GM19043 (cell line): Measurements from ENCODE around the gene NOTUM.

Experiments
- ATAC-seq: cut with Tn5 transposase; IDR thresholded peaks from one replicate; pipeline ENCODE4 v1.9.1; 2021; ENCODE audit warnings: low read depth; ENCODE audit not compliant: unreplicated experiment

NOTUM gene

DNA sequence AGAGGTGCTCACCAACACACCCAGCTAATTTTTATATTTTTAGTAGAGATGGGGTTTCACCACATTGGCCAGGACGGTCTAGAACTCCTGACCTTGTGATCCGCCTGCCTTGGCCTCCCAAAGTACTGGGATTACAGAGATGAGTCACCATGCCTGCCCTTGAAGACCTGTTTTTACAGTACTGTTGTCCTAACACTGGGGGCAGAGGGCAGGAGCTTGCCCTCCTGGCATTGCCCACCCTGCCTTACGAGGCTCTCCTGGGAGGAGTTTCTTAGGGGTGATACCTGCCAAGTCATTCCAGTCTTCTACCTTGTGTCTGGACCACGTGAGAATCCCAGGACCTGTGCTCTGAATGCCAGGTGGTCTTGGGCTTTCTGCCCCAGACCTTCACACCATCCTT, 19.1 kb upstream of the NOTUM start:
- no peak for ATAC-seq

DNA sequence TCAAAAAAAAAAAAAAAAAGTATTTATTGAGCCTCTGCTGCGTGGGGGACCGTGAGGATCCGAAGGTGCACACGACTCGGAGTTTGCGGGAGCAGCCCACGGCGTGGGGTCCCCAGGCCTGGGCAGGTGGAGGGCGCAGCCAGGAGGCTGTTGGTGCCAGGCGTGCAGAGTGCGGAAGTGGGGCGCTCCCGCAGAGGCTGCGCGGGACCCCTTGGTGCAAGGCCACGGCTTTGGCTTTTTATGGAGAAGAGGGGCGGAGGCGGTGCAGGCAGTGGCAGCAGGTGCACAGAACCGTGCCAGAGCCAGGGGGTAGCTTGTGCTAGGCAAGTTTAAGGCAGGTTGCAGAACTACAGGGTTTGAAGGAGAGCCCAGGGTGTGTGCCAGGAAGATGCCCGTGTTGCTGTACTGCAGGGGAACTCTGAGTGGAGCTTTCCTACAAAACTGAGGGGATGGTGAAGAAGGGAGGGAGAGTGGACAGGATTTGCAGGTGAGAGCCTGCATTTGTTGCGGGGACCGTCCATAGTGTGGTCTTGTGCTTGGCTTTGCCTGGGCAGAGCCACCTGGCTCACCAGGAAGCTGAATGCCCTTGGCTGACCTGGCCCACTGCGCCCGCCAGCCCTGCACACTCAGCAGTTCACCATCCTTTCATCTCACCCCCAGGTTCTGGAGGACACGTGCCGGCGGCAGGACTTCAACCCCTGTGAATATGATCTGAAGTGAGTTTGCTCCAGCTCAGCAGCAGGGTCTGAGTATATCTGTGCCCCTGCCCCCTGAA, 17.7 kb upstream of the NOTUM start:
- ATAC-seq = no peak

DNA sequence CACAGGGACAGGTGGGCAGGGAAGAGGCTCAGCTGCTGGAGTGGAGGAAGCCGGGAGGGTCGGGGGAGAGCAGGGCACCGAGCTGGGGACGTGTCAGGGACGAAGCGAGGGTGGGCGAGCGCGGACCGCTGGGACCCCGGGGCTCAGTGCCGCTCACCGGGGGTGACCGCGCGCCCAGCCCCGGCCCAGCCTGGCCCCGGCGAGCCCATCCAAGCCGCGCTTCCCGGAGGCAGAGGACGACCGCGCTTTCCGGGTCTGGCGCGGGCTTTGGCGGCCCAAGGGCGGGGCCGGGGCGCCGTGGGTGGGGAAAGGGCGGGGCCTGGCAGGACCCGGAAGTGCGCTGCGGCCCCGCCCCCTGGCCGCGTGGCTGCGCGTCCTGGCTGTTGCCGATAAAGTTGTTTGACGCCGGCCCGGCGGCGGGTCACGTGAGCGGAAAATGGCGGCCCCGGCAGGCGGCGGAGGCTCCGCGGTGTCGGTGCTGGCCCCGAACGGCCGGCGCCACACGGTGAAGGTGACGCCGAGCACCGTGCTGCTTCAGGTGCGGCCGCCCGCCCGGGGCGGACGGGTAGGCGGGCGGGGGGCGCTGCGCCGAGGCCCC, 16.3 kb upstream of the NOTUM start, which contains the start of gene ASPSCR1:
ASPSCR1 (plus strand) TSS at position 419 of the 598 bp plus-strand sequence; CDS start at position 437, 18 bp downstream.
- ATAC-seq = peak; percentile 58

DNA sequence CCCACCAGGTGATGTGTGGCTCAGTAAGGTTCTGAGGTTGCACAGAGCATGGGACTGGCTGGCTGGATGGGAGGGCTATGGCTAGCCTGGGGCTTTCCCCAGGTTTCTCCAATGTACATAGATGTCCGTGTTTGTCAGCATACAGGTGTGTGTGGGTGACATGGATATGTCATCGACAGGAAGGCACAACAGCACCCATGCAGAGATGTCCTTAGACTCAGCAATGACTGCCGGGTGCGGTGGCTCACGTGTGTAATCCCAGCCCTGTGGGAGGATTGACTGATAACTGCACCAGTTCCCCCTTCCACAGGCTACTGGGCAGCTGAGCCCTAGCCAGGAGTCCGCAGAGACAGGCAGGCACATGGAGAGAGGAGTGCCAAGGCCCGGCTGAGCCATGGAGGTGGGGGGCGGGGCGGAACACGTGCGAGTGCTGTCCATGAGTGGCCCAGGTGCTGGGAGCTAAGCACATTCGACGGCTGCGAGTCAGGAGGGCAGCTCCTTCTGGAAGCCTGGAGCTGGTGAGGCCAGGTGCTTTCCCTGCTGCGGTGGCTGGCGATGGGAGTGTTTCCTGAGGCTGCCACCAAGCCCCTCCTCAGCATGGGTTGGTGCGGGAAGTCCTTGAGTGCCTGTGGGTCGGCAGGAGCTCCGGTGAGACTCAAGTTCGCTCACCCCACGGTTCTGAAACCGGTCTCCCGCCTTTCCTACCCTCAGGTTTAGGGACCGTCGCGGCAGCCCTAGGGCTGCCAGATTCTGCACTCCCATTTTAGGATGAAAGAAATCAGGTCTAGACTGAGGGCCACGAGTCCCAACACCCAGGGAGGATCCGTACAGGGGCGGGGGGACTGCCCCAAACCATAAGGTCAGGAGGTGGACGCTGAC, 15.6 kb upstream of the NOTUM start:
- ATAC-seq = no peak

DNA sequence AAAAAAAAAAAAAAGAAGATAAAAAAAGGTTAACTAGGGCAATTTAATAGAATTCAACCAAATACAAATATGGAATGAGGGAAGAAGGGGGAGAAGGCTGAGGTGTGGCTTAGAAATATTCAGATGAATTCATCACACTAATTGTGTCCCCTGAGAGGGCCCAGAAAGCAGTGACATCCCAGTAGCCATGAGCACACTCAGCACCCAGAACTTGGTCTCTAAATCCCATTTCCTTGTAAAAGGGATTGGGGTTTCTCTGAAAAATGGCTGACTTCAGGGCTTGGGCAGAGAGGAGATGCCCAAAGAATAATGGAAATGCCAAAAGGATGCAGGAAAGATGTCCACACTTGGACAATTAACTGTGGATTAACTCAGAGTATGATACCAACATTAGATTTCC, 12.4 kb upstream of the NOTUM start:
- no peak for ATAC-seq

DNA sequence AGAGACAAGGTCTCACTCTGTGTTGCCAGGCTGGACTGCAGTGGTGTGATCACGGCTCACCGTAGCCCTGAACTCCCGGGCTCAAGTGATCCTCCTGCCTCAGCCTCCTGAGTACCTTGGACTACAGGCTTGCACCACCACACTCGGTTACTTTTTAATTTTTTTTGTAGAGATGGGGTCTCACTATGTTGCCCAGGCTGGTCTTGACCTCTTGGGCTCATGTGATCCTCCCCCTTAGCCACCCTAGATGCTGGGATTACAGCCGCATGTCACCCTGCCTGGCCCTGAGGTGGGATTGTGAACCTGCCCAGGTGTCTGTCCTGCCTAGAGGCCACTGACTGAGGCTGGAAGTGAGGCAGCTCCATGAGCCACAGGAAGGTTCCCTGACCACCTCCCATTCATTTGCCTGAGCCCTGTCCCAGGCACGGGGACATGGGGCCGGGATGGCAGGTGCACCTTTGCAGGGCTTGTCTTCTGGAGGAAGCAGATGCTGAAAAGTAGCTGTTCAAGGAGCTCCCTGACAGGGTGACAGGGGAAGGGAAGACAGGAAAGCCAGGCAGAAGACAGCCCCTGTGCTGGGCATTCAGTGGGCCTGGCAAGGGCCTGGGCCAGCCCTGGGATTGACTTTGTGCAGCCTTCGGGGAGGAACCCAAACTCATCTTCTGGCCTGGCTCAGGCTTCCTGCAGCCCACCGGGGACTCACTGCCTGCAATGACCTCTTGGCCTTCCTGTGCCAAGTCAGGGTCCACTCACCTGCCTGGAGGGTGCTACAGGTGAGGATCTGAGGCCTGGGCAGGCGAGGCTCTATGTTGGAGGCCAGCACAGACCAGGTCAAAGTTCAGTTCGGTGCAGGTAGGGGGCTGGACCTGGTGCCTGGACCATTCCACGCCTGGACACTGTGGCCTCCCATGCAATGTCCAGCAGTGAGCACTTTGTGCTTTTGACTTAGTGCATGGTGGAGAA, 8.1 kb upstream of the NOTUM start:
- no peak for ATAC-seq

DNA sequence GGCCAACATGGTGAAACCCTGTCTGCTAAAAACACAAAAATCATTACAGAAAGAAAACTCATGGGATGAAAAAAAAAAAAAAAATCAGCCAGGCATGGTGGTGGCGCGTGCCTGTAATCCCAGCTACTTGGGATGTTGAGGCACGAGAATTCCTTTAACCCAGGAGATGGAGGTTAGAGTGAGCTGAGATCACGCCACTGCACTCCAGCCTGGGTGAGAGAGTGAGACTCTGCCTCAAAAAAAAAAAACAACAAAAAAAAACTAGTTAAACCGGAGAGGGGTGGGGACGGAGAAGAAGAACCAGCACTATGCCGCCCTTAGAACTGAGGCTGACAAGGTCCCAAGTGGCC, 7.4 kb upstream of the NOTUM start:
- ATAC-seq = no peak

- ATAC-seq = no peak
Measured at GRCh38 chr17:81967533-81968395, 6.8 kb upstream of the NOTUM start.

GRCh38 chr17:81967244-81967532, 6.2 kb upstream of the NOTUM start:
- ATAC-seq = no peak

- ATAC-seq = no peak
Measured at GRCh38 chr17:81966343-81967243, 5.6 kb upstream of the NOTUM start.

DNA sequence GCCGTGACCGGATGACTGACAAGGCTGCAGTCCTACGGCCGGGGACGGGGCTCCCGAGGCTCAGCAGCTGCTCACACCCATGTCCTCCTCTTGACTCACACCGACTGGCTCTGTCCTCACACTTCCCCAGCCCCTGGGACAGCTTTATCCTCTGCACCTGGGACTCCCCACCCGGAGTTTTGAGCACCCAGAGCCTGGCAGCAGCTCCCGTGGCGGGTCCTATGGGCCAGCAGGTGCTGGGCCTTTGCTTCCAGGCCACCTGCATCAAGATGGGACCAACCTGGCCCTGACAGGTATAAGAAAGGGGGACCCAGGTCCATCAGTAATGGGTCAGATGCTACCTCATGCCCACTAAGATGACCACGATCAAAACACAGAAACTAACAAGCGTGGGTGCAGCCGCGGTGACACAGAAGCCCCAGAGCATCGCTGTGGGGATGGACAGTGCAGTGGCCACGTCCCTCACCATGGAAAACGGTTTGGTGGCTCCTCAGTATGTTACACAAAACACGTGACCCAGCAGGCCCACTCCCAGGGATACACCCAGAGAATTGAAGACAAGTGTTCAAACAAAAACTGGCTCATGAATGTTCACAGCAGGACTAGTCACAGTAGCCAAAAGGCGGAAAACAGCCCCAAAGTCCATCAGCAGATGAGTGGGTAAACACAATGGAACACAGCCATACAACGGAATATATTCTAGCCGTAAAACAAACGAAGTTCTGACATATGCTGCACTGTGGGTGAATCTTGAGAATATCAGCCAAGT, 3.3 kb upstream of the NOTUM start:
- ATAC-seq = no peak

- no peak for ATAC-seq
Measured at GRCh38 chr17:81962499-81963441, 1.8 kb upstream of the NOTUM start.

DNA sequence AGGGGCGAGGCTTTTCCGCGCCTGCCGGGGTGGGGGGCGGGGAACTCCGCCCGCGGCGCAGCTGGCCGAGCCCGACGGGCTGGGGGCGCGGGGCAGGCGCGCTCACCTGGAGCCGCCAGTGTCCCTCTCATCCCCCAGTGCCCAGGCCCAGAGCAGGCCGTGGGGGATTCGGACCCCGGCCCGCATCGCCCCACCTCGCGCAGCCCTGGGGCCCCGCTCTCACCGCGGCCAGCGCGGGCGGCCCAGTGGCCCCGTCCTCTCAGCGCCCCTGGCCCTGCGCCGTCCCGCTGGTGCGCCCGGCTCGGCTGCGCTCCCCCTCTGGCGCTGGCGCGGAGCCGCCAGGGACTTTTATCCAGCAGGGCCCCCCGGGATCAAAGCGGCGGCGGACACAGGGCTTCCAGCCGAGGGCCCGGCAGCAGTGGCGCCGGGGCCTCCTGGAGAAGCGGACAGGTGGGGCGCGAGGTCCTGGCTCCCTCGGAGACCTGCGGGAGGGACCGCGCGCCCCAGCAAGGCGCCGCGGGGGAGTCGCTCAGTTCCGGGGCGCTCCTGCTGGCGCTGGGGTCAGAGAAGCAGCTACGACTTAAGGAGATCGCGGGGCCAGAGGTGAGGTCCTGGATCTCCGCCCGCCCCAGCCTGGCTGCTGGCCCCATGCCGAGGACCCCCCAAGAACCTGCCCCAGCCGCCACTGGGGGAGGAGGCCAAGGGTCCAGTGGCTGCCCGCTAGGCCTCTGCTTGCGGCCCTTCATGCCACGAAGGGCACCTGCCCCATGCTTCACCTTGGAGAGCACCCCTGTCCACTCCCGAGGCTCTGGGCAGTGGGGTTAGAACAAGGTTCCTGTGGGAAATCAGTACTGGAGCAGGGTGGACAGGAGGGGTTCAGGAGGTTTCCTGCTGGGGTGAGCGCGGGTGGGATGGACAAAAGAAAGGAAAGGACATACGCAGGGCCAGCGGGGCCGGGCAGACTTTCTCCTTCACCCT, 823 bp upstream of the NOTUM start:
- ATAC-seq = no peak

DNA sequence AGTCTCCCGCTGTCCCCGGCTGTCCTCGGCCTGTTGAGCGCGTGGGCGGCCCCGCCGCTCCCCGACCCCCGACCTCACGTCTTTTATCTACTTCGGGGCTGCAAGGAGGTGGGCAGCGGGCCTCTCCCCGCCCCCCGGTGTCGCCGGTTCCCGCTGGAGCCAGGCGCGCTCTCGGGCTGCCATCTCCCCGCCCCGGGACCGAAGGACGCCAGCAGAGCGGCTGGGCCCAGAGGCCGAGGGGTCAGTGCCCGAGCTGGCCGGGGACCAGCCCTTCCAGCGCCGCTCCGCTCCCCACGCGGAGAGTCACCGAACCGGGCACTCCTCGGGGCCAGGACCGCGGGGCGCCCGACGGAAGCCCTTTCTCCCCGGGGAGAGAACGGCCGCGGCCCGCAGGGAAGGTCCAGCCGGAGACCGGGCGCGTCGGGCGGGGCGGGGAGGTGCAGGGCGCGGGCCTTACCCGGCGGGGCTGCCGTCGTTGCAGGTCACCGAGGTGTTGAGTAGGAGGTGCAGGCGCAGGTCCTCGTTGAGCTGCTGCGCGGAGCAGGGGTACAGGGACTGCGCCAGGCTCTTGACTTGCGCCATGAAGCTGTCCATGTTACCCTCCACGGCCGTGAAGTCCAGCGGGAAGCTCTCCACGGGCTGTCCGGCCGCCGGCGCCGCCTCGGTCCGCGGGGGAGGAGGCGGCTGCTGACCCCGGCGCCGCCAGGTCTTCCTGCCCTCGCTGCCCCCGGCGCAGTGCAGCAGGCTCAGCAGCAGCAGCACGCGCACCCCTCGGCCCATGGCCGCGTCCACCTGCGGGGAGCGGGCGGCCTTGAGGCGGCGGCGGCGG, 643 bp downstream of the NOTUM start:
- ATAC-seq = no peak
